Tibial nerve (tissue), 4 donors: ENCODE results near the gene WFDC12. TPM values are rescaled to one million over a fixed set of nuclear protein-coding genes. Genes with fewer than 3 reads are reported as not detected.

ENCODE experiments used
- DNase-seq, 2 donors: peaks; one replicate each; pipeline ENCODE4 v3.0.0-alpha.2; 2019; ENCODE audit warnings: low spot score in 2 of 2
- H3K27ac ChIP-seq, 4 donors: fragments of 200-600 bp; sonication (generic) in 3 of 4; one replicate each; pipeline ENCODE4 v1.5.1; 2017 to 2019; ENCODE audit warnings: mild to moderate bottlenecking in 1 of 4
- H3K27me3 ChIP-seq, 2 donors: fragments of 200-600 bp; sonication (generic) in 1 of 2; one replicate each; pipeline versions ENCODE4 v1.5.1 to v1.6.0; 2017 to 2019
- H3K36me3 ChIP-seq, 3 donors: fragments of 200-600 bp; sonication (generic); one replicate each; pipeline ENCODE4 v1.5.1; 2018 to 2019
- H3K4me1 ChIP-seq, 4 donors: fragments of 200-600 bp; sonication (generic) in 3 of 4; one replicate each; pipeline ENCODE4 v1.5.1; 2017 to 2019
- H3K4me3 ChIP-seq, 4 donors: fragments of 200-600 bp; sonication (generic) in 3 of 4; one replicate each; pipeline ENCODE4 v1.5.1; 2017 to 2019; ENCODE audit warnings: mild to moderate bottlenecking in 1 of 4, moderate library complexity in 1 of 4
- H3K9me3 ChIP-seq, 4 donors: fragments of 200-600 bp; sonication (generic) in 3 of 4; one replicate each; pipeline ENCODE4 v1.5.1; 2017 to 2019
- EP300 ChIP-seq, 2 donors: sonication (generic); formaldehyde crosslinking; IDR thresholded peaks; one replicate each; pipeline ENCODE4 v1.6.1; 2017; ENCODE audit warnings: antibody characterized with exemption in 2 of 2, mild to moderate bottlenecking in 1 of 2
- POLR2A ChIP-seq, 2 donors: fragments of 450-650 bp; IDR thresholded peaks; one replicate each; pipeline ENCODE4 v1.6.1; 2017; ENCODE audit warnings: antibody characterized with exemption in 2 of 2, mild to moderate bottlenecking in 2 of 2, moderate library complexity in 2 of 2
- WGBS, 2 donors: methylation state at CpG; one replicate each; pipeline ENCODE4 v1.1.5; 2018; 5-methylcytosine and 5-hydroxymethylcytosine counted together
- total RNA-seq, 4 donors: library from RNA; depleted of rRNA; stranded (reverse); fragments of >200 nt; gene quantifications; one replicate each; pipeline ENCODE4 v1.1.0, GENCODE V29; 2016
- TF ChIP-seq, protein P1 (sequence below), 5 experiments: fragments of 200-600 bp in 3 of 5; fragments of 450-650 bp in 2 of 5; sonication (generic) in 3 of 5; IDR thresholded peaks; one replicate each; pipeline ENCODE4 v1.5.1; 2016 to 2019; ENCODE audit warnings: antibody characterized with exemption in 5 of 5, mild to moderate bottlenecking in 3 of 5, moderate library complexity in 2 of 5

Gene WFDC12
- total RNA-seq, 4 donors from 2014 or later = not detected

DNA sequence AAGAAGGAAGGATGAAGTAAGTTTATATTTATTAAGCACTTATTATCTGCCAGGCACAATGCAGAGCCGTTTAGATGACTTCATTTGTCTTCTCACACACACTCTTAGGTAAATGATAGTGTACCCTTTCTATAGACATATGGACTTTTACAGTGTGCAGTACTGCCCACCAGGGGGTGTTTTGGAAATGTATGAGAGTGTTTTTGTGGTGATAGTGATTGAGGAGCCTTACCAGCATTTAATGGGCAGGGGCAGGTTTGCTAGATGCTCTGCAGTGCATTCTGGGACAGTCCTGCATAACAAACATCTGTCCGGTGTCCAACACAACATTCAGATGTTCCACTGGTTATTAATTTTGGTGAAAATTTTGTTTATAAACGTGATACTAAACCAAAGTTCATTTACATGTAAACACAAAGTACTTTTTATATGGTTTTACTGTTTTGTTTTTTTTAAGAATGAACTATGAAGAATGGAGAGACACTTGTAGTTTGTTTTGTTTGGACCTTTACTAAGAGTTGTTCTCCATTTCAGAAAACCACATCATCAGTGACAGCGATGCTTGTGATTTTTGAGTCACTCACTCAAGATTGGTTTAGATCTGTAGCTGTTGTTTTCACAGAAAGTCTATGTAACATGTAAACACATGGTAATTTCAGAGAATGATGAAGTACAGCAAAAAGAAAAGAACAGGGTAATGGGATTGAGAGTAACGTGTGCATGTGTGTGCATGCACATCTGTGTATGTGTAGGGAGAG is 43.2 kb downstream of the WFDC12 start:
- Histone ChIP-seq H3K27me3 (no peaks in the 10 kb centered on the region), H3K9me3 (peaks cover 0 to 13% (median 2%) of the 10 kb centered on the region in 4 donors), H3K36me3 (peaks cover 0 to 46% (median 2%) of the 10 kb centered on the region in 3 donors), H3K4me1 (peaks cover 0 to 19% (median 0%) of the 10 kb centered on the region in 4 donors), H3K27ac (peak overlapping the region in 1 of 4 donors; percentile 14), H3K4me3 (no peak overlapping the region)
- 63 to 65% methylated on average over 5 of the region's 5 CpGs for WGBS, 2 donors
- no peak for DNase-seq
- no peak for TF ChIP-seq POLR2A (IDR thresholded peaks at IDR 0.05)
- TF ChIP-seq, protein P1, sequence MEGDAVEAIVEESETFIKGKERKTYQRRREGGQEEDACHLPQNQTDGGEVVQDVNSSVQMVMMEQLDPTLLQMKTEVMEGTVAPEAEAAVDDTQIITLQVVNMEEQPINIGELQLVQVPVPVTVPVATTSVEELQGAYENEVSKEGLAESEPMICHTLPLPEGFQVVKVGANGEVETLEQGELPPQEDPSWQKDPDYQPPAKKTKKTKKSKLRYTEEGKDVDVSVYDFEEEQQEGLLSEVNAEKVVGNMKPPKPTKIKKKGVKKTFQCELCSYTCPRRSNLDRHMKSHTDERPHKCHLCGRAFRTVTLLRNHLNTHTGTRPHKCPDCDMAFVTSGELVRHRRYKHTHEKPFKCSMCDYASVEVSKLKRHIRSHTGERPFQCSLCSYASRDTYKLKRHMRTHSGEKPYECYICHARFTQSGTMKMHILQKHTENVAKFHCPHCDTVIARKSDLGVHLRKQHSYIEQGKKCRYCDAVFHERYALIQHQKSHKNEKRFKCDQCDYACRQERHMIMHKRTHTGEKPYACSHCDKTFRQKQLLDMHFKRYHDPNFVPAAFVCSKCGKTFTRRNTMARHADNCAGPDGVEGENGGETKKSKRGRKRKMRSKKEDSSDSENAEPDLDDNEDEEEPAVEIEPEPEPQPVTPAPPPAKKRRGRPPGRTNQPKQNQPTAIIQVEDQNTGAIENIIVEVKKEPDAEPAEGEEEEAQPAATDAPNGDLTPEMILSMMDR (IDR thresholded peaks at IDR 0.05) = peak in 1 of 5 experiments; percentile 10

GRCh38 chr20:45077559-45077958 is 46.7 kb downstream of the WFDC12 start:
- TF ChIP-seq, protein P1 (IDR thresholded peaks at IDR 0.05) = no peak
- TF ChIP-seq POLR2A (IDR thresholded peaks at IDR 0.05) = no peak
- TF ChIP-seq EP300 (IDR thresholded peaks at IDR 0.05) = no peak
- peaks cover 0 to 50% (median 2%) of the 10 kb centered on the region in 3 donors for H3K36me3 ChIP-seq
- H3K27me3 ChIP-seq = no peaks in the 10 kb centered on the region
- 55 to 71% methylated on average over 3 of the region's 3 CpGs for WGBS, 2 donors
- H3K4me1 ChIP-seq = peaks cover 0 to 19% (median 0%) of the 10 kb centered on the region in 4 donors
- H3K4me3 ChIP-seq = no peak overlapping the region
- peaks cover 0 to 7% (median under 1%) of the 10 kb centered on the region in 4 donors for H3K9me3 ChIP-seq
- DNase-seq = no peak
- peak overlapping the region in 2 of 4 donors; percentile 27 to 66 for H3K27ac ChIP-seq

Other genes starting within 250 kb of the WFDC12 start
- 100 to 1,000 TPM in 1 of 4 donors, 10 to 100 TPM in 3; 97.9 to 119 (median 98.3) TPM for gene YWHAB, start 238.8 kb downstream of the WFDC12 start, total RNA-seq
- 10 to 100 TPM; 11.8 to 27.9 (median 16.0) TPM for gene PABPC1L, start 214.4 kb downstream of the WFDC12 start, total RNA-seq
- gene TOMM34, start 164.1 kb downstream of the WFDC12 start, total RNA-seq = 10 to 100 TPM in 3 of 4 donors, 1 to 10 TPM in 1; 5.9 to 18.0 (median 13.9) TPM
- gene STK4, start 158.0 kb downstream of the WFDC12 start, total RNA-seq = 10 to 100 TPM; 24.3 to 28.5 (median 27.1) TPM
- gene KCNS1, start 23.3 kb downstream of the WFDC12 start, total RNA-seq = under 1 TPM in 2 of 4 donors, not detected in 2; 0.21 to 0.22 TPM
- not detected for gene WFDC5, start 9.3 kb downstream of the WFDC12 start, total RNA-seq
- not detected for gene PI3, start 50.4 kb upstream of the WFDC12 start, total RNA-seq
- gene SEMG1, start 82.6 kb upstream of the WFDC12 start, total RNA-seq = not detected
- gene SEMG2, start 96.9 kb upstream of the WFDC12 start, total RNA-seq = not detected
- gene SLPI, start 130.1 kb upstream of the WFDC12 start, total RNA-seq = 100 to 1,000 TPM; 103 to 371 (median 129) TPM
- under 1 TPM in 1 of 4 donors, not detected in 3; 0.44 TPM for gene RBPJL, start 182.4 kb upstream of the WFDC12 start, total RNA-seq
- not detected for gene MATN4, start 183.8 kb upstream of the WFDC12 start, total RNA-seq
- 10 to 100 TPM; 41.2 to 72.5 (median 63.4) TPM for gene SDC4, start 224.0 kb upstream of the WFDC12 start, total RNA-seq
- gene SYS1, start 238.7 kb upstream of the WFDC12 start, total RNA-seq = 10 to 100 TPM; 19.2 to 35.6 (median 25.2) TPM